Gastroesophageal sphincter (tissue), 4 donors: ENCODE data around the gene FAM184A. TPM values are rescaled to one million over a fixed set of nuclear protein-coding genes. Genes with fewer than 3 reads are reported as not detected.

ENCODE experiments used
- ATAC-seq: fragments of 150-250 bp; one replicate; pipeline ENCODE4 v1.9.1; 2016; ENCODE audit warnings: mild to moderate bottlenecking, moderate library complexity
- H3K27ac ChIP-seq, 4 donors: fragments of 200-600 bp; sonication (generic) in 3 of 4; 1 replicate in 3 of 4; 2 replicates in 1 of 4; pipeline ENCODE4 v1.5.1; 2016 to 2019
- H3K27me3 ChIP-seq: fragments of 200-600 bp; sonication (generic); one replicate; pipeline ENCODE4 v1.5.1; 2019
- H3K36me3 ChIP-seq, 2 donors: fragments of 200-600 bp; sonication (generic); one replicate each; pipeline ENCODE4 v1.5.1; 2019; ENCODE audit warnings: control low read depth in 1 of 2
- H3K4me1 ChIP-seq, 3 donors: fragments of 200-600 bp; sonication (generic); 1 replicate in 2 of 3; 2 replicates in 1 of 3; pipeline ENCODE4 v1.5.1; 2016 to 2019; ENCODE audit warnings: control low read depth in 2 of 3
- H3K4me3 ChIP-seq, 2 donors: fragments of 200-600 bp; sonication (generic); one replicate each; pipeline ENCODE4 v1.5.1; 2019; ENCODE audit warnings: mild to moderate bottlenecking in 1 of 2, moderate library complexity in 1 of 2
- H3K9me3 ChIP-seq, 3 donors: fragments of 200-600 bp; sonication (generic); one replicate each; pipeline ENCODE4 v1.5.1; 2017 to 2019; ENCODE audit warnings: control low read depth in 2 of 3
- CTCF ChIP-seq, 4 experiments: fragments of 200-600 bp in 2 of 4; fragments of 450-650 bp in 2 of 4; sonication (generic) in 1 of 4; IDR thresholded peaks; one replicate each; pipeline ENCODE4 v1.5.1; 2017 to 2019; ENCODE audit warnings: antibody characterized with exemption in 4 of 4, mild to moderate bottlenecking in 2 of 4, moderate library complexity in 2 of 4
- EP300 ChIP-seq: sonication (generic); formaldehyde crosslinking; IDR thresholded peaks from one replicate; pipeline ENCODE4 v1.6.1; 2017; ENCODE audit warnings: antibody characterized with exemption, mild to moderate bottlenecking
- POLR2A ChIP-seq, 2 donors: fragments of 450-650 bp; IDR thresholded peaks; one replicate each; pipeline ENCODE4 v1.6.1; 2017; ENCODE audit warnings: antibody characterized with exemption in 2 of 2, mild to moderate bottlenecking in 2 of 2, moderate library complexity in 1 of 2
- POLR2AphosphoS5 ChIP-seq: sonication (generic); formaldehyde crosslinking; IDR thresholded peaks from one replicate; pipeline ENCODE4 v1.6.1; 2017; ENCODE audit warnings: antibody characterized with exemption
- WGBS, 2 donors: methylation state at CpG; one replicate each; pipeline ENCODE4 v1.1.5; 2018; ENCODE audit warnings: low coverage in 1 of 2; 5-methylcytosine and 5-hydroxymethylcytosine counted together
- total RNA-seq, 4 donors: library from RNA; depleted of rRNA; stranded (reverse); fragments of >200 nt; gene quantifications; one replicate each; pipeline ENCODE4 v1.1.0, GENCODE V29; 2016

FAM184A gene
- total RNA-seq, 4 donors from 2014 or later, result 7.5 to 25.5 (median 10.3) TPM

- TF ChIP-seq POLR2A (IDR thresholded peaks at IDR 0.05) (no peak), POLR2AphosphoS5 (no peak), CTCF (IDR thresholded peaks at IDR 0.05) (no peak), EP300 (no peak)
- H3K36me3 ChIP-seq, result peaks cover 0 to 23% of the 10 kb centered on the region in 2 donors
- H3K27me3 ChIP-seq, result no peaks in the 10 kb centered on the region
- no peak overlapping the region for H3K4me3 ChIP-seq
- no peak for ATAC-seq
- H3K9me3 ChIP-seq, result no peaks in the 10 kb centered on the region
- no peak overlapping the region for H3K27ac ChIP-seq
- H3K4me1 ChIP-seq, result no peaks in the 10 kb centered on the region
- WGBS, 2 donors, result 88 to 94% methylated on average over 1 of the region's 1 CpG
Observed at GRCh38 chr6:118971682-118972081, 106.8 kb downstream of the FAM184A start.

DNA sequence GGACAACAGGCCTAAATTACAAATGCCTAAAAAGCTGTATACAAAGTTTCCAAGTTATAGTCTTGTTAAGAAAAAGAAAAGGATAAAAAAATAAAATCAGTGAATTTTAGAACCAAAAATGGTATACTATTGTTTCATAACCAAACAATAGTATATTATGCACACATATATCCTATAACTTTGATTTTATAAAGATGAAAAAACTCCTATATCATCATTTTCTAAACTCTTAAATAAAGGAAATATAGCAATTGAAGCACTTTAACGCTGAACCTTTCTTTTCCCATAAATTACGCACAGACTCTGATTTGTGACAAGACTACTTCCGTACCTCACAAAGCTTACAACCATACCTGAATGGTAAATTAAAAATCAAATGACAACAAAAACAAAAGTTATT lies 107.6 kb downstream of the FAM184A start:
- Histone ChIP-seq H3K4me3 (no peak overlapping the region), H3K9me3 (no peaks in the 10 kb centered on the region), H3K27me3 (no peaks in the 10 kb centered on the region), H3K27ac (no peak overlapping the region), H3K4me1 (no peaks in the 10 kb centered on the region), H3K36me3 (peaks cover 0 to 28% of the 10 kb centered on the region in 2 donors)
- no peak for ATAC-seq
- WGBS, 2 donors, result 94 to 97% methylated on average over 3 of the region's 3 CpGs
- TF ChIP-seq POLR2AphosphoS5 (no peak), CTCF (IDR thresholded peaks at IDR 0.05) (no peak), POLR2A (IDR thresholded peaks at IDR 0.05) (no peak), EP300 (no peak)

- H3K27me3 ChIP-seq, result no peaks in the 10 kb centered on the region
- no peak overlapping the region for H3K27ac ChIP-seq
- H3K36me3 ChIP-seq, result peaks cover 0 to 27% of the 10 kb centered on the region in 2 donors
- no peaks in the 10 kb centered on the region for H3K9me3 ChIP-seq
- no peak for ATAC-seq
- TF ChIP-seq CTCF (IDR thresholded peaks at IDR 0.05) (peak; percentile 31 to 58 (median 46)), EP300 (no peak)
- no peak overlapping the region for H3K4me3 ChIP-seq
- 2 to 15% methylated on average over 2 of the region's 2 CpGs for whole genome bisulfite sequencing, 2 donors
- no peaks in the 10 kb centered on the region for H3K4me1 ChIP-seq
Observed at GRCh38 chr6:118968416-118968815, 110.0 kb downstream of the FAM184A start.

DNA sequence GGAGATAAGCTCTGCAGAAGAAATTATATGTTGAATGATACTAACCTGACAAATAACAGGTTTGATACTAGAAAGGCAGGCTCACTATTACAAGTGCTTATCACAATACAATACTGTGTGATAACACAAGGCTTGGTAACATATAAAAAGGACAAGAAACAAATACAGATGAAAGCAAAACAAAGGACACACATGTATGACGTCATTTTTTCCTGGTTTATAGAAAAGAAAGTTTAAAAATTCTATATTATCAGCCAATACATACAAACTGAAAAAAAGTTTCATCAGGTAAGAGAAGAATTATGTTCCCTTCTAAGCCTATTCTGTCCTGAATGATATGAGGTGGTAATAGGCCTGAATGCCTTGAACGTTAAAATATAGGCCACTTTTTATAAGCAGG lies 111.2 kb downstream of the FAM184A start:
- Histone ChIP-seq H3K4me3 (no peak overlapping the region), H3K36me3 (peaks cover 0 to 19% of the 10 kb centered on the region in 2 donors), H3K27ac (no peak overlapping the region), H3K4me1 (no peaks in the 10 kb centered on the region), H3K9me3 (no peaks in the 10 kb centered on the region), H3K27me3 (no peaks in the 10 kb centered on the region)
- TF ChIP-seq POLR2A (IDR thresholded peaks at IDR 0.05) (no peak), POLR2AphosphoS5 (no peak), EP300 (no peak), CTCF (IDR thresholded peaks at IDR 0.05) (no peak)
- 69 to 86% methylated on average over 2 of the region's 2 CpGs for WGBS, 2 donors
- ATAC-seq, result no peak

- WGBS, 2 donors, result 79 to 88% methylated on average over 2 of the region's 2 CpGs
- ATAC-seq, result no peak
- no peak for TF ChIP-seq EP300
- TF ChIP-seq POLR2A (IDR thresholded peaks at IDR 0.05), result no peak
- no peak for TF ChIP-seq POLR2AphosphoS5
- TF ChIP-seq CTCF (IDR thresholded peaks at IDR 0.05), result no peak
- Histone ChIP-seq H3K27ac (no peak overlapping the region), H3K4me1 (no peaks in the 10 kb centered on the region), H3K9me3 (no peaks in the 10 kb centered on the region), H3K4me3 (no peak overlapping the region), H3K36me3 (peaks cover 0 to 12% of the 10 kb centered on the region in 2 donors), H3K27me3 (no peaks in the 10 kb centered on the region)
Observed at GRCh38 chr6:118965843-118966370, 112.6 kb downstream of the FAM184A start.
